PC-9 (cell line): Measurements from ENCODE around the gene LAT. TPM values are rescaled to one million over a fixed set of nuclear protein-coding genes. Genes with fewer than 3 reads are reported as not detected.

Source experiments
- BruUV-seq: library from RNA; stranded (reverse); fragments of 400-500 nt; replicated peaks from 2 replicates; lab custom pipeline; 2021; lab: Mats Ljungman, UMichigan
- CTCF ChIA-PET: fragments of 300-600 bp; sonication (Branson Sonifier 250); formaldehyde crosslinking; loops from one replicate; lab custom pipeline; 2022; ENCODE audit warnings: antibody characterized with exemption; lab: Charles Lee
- POLR2A ChIA-PET: fragments of 300-600 bp; sonication (Branson Sonifier 250); formaldehyde crosslinking; loops from one replicate; lab custom pipeline; 2022; ENCODE audit warnings: antibody characterized with exemption; ENCODE audit not compliant: unreplicated experiment; lab: Charles Lee
- DNase-seq, 2 experiments: peaks; one replicate each; pipeline versions ENCODE4 v3.0.0 to v3.0.0-alpha.2; 2015 to 2022; ENCODE audit warnings: mixed read lengths in 1 of 2
- H2AFZ ChIP-seq: fragments of 200-600 bp; sonication (generic); 2 replicates; pipeline ENCODE4 v1.8.1; 2017; ENCODE audit warnings: antibody characterized with exemption
- H3F3A ChIP-seq: fragments of 200-600 bp; sonication (generic); 2 replicates; pipeline ENCODE4 v1.8.1; 2017; ENCODE audit warnings: antibody characterized with exemption, mild to moderate bottlenecking, low read depth; ENCODE audit not compliant: insufficient read depth
- H3K27ac ChIP-seq: fragments of 200-600 bp; sonication (generic); 2 replicates; pipeline ENCODE4 v1.6.1; 2016; ENCODE audit warnings: mixed run types
- H3K27me3 ChIP-seq: fragments of 200-600 bp; sonication (generic); 2 replicates; pipeline ENCODE4 v1.6.1; 2016; ENCODE audit warnings: low read depth, mixed run types; ENCODE audit not compliant: insufficient read depth
- H3K36me3 ChIP-seq: fragments of 200-600 bp; sonication (generic); 2 replicates; pipeline ENCODE4 v1.6.1; 2016; ENCODE audit warnings: low read depth, mixed run types
- H3K4me1 ChIP-seq: fragments of 200-600 bp; sonication (generic); replicated peaks from 2 replicates; pipeline ENCODE4 v1.6.1; 2016; ENCODE audit warnings: mixed run types; ENCODE audit not compliant: insufficient read depth
- H3K4me2 ChIP-seq: fragments of 200-600 bp; sonication (generic); 2 replicates; pipeline ENCODE4 v1.6.1; 2017; ENCODE audit warnings: mixed run types
- H3K4me3 ChIP-seq: fragments of 200-600 bp; sonication (generic); 2 replicates; pipeline ENCODE4 v1.6.1; 2016; ENCODE audit warnings: mixed run types
- H3K79me2 ChIP-seq: fragments of 200-600 bp; sonication (generic); 2 replicates; pipeline ENCODE4 v1.6.1; 2017; ENCODE audit warnings: low read depth, mixed run types
- H3K9me2 ChIP-seq: fragments of 200-600 bp; sonication (generic); 2 replicates; pipeline ENCODE4 v1.8.1; 2017; ENCODE audit warnings: mild to moderate bottlenecking; ENCODE audit not compliant: insufficient read depth
- H3K9me3 ChIP-seq: fragments of 200-600 bp; sonication (generic); 2 replicates; pipeline ENCODE4 v1.8.1; 2016; ENCODE audit warnings: low read depth; ENCODE audit not compliant: insufficient read depth
- H4K20me1 ChIP-seq: fragments of 200-600 bp; sonication (generic); 2 replicates; pipeline ENCODE4 v1.8.1; 2017; ENCODE audit not compliant: insufficient read depth
- CTCF ChIP-seq: fragments of 200-600 bp; sonication (generic); conservative IDR thresholded peaks from 2 replicates; pipeline ENCODE4 v1.6.1; 2017; ENCODE audit warnings: mixed run types, antibody characterized with exemption, mild to moderate bottlenecking, moderate library complexity
- EZH2 ChIP-seq: fragments of 200-600 bp; sonication (generic); IDR thresholded peaks from 2 replicates; pipeline ENCODE4 v1.8.0; 2017; ENCODE audit warnings: antibody characterized with exemption, low read depth
- intact Hi-C: fragments of 100-400 bp; cut with micrococcal nuclease; formaldehyde crosslinking; loops from one replicate; pipeline ENCODE4 v1.10.0; 2022; ENCODE audit not compliant: unreplicated experiment
- total RNA-seq: library from RNA; stranded (reverse); gene quantifications from 2 replicates; pipeline ENCODE4 v1.2.3, GENCODE V29; 2021

LAT gene
- total RNA-seq, 1 experiment from 2014 or later: 12.4 TPM

- intact Hi-C loops: no loop called here
- CTCF ChIA-PET: no interaction called here
- H3K4me2 ChIP-seq: no peak overlapping the region
- no peaks in the 10 kb centered on the region for H3K9me2 ChIP-seq
- H3K27ac ChIP-seq: no peak overlapping the region
- H3K27me3 ChIP-seq: no peaks in the 10 kb centered on the region
- no peaks in the 10 kb centered on the region for H3K9me3 ChIP-seq
- H3K4me1 ChIP-seq: no peaks in the 10 kb centered on the region
- no peaks in the 10 kb centered on the region; the same call in 1 of the 2 replicates for H3K36me3 ChIP-seq
- H3F3A ChIP-seq: no peaks in the 10 kb centered on the region
- TF ChIP-seq EZH2: no peak
- TF ChIP-seq CTCF: no peak
- BruUV-seq: no TSS peak
- POLR2A ChIA-PET: no interaction called here
- H3K4me3 ChIP-seq: no peak overlapping the region
- no peaks in the 10 kb centered on the region for H3K79me2 ChIP-seq
- H2AFZ ChIP-seq: no peak overlapping the region
- H4K20me1 ChIP-seq: no peaks in the 10 kb centered on the region
- DNase-seq: no peak
These were observed 7.6 kb downstream of the LAT start for GRCh38 chr16:28992496-28992895.

DNA sequence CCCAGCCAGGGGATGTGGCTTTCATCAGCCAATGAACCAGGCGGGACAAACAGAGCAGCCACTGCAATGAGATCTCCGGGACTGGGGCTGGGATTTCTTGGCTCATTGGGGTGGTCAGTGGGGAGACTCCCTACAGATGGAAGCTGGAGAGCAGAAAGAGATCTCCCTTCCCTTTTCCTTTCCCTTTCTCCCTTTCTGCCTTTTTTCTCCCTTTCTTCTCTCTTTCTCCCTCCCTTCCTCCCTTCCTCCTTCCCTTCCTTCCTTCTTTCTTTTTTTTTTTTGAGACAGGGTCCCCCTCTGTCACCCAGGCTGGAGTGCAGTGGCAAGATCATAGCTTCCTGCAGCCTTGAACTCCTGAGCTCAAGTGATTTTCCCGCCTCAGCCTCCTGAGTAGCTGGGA, 14.0 kb downstream of the LAT start:
- no peaks in the 10 kb centered on the region for H3F3A ChIP-seq
- H3K4me3 ChIP-seq: no peak overlapping the region
- TF ChIP-seq CTCF: no peak
- TF ChIP-seq EZH2: no peak
- no peaks in the 10 kb centered on the region for H4K20me1 ChIP-seq
- H3K9me2 ChIP-seq: no peaks in the 10 kb centered on the region
- intact Hi-C loops: no loop called here
- ChIA-PET CTCF (no interaction called here), POLR2A (no interaction called here)
- 0 out of 2 replicates have a peak, but pooled peaks cover 5% of the 10 kb centered on the region for H3K27me3 ChIP-seq
- no peak for DNase-seq
- H3K36me3 ChIP-seq: no peaks in the 10 kb centered on the region
- BruUV-seq: no TSS peak
- no peaks in the 10 kb centered on the region for H3K9me3 ChIP-seq
- H3K27ac ChIP-seq: no peak overlapping the region
- H2AFZ ChIP-seq: no peak overlapping the region
- H3K79me2 ChIP-seq: no peaks in the 10 kb centered on the region
- H3K4me2 ChIP-seq: no peak overlapping the region
- H3K4me1 ChIP-seq: no peaks in the 10 kb centered on the region

- Histone ChIP-seq H3F3A (no peaks in the 10 kb centered on the region), H3K9me2 (no peaks in the 10 kb centered on the region), H4K20me1 (no peaks in the 10 kb centered on the region), H3K27ac (no peak overlapping the region), H3K4me2 (no peak overlapping the region), H3K27me3 (0 out of 2 replicates have a peak, but pooled peaks cover 9% of the 10 kb centered on the region), H3K4me3 (no peak overlapping the region), H3K79me2 (no peaks in the 10 kb centered on the region), H3K36me3 (no peaks in the 10 kb centered on the region), H3K9me3 (no peaks in the 10 kb centered on the region), H3K4me1 (no peaks in the 10 kb centered on the region), H2AFZ (no peak overlapping the region)
- ChIA-PET CTCF (no interaction called here), POLR2A (no interaction called here)
- TF ChIP-seq CTCF: no peak
- no peak for TF ChIP-seq EZH2
- BruUV-seq: no TSS peak
- intact Hi-C loops: no loop called here
- DNase-seq: no peak
These were observed 14.7 kb downstream of the LAT start for GRCh38 chr16:28999577-28999976.
